GM19035 (cell line): ENCODE results near the gene DYNC1H1.
A peak's percentile ranks its signal among the peaks of the same experiment; 100 is the strongest.

Experiments used
- ATAC-seq: cut with Tn5 transposase; IDR thresholded peaks from one replicate; pipeline ENCODE4 v1.9.1; 2021; ENCODE audit not compliant: unreplicated experiment

DYNC1H1 gene

GRCh38 chr14:101992708-101993107 is 28.3 kb downstream of the DYNC1H1 start:
- peak; percentile 83 for ATAC-seq

- no peak for ATAC-seq
Measured at GRCh38 chr14:101997429-101998336, 33.3 kb downstream of the DYNC1H1 start.

- ATAC-seq, result no peak
Measured at GRCh38 chr14:102000902-102001301, 36.5 kb downstream of the DYNC1H1 start.

- ATAC-seq, result no peak
Measured at GRCh38 chr14:102005336-102005735, 41.0 kb downstream of the DYNC1H1 start.

GRCh38 chr14:102007916-102008418 is 43.6 kb downstream of the DYNC1H1 start:
- ATAC-seq, result no peak

- ATAC-seq, result no peak
Measured at GRCh38 chr14:102008891-102009290, 44.5 kb downstream of the DYNC1H1 start.

- ATAC-seq, result no peak
Measured at GRCh38 chr14:102011631-102012030, 47.3 kb downstream of the DYNC1H1 start.

GRCh38 chr14:102012336-102012735 is 48.0 kb downstream of the DYNC1H1 start:
- no peak for ATAC-seq

- no peak for ATAC-seq
Measured at GRCh38 chr14:102013669-102014200, 49.4 kb downstream of the DYNC1H1 start.

- ATAC-seq, result no peak
Measured at GRCh38 chr14:102015045-102015685, 50.8 kb downstream of the DYNC1H1 start.

GRCh38 chr14:102015771-102016170 is 51.4 kb downstream of the DYNC1H1 start:
- no peak for ATAC-seq

- ATAC-seq, result no peak
Measured at GRCh38 chr14:102016420-102017090, 52.2 kb downstream of the DYNC1H1 start.

- ATAC-seq, result no peak
Measured at GRCh38 chr14:102018251-102018650, 53.9 kb downstream of the DYNC1H1 start.

- ATAC-seq, result no peak
Measured at GRCh38 chr14:102019006-102019540, 54.7 kb downstream of the DYNC1H1 start.

GRCh38 chr14:102020058-102020971 is 55.9 kb downstream of the DYNC1H1 start:
- no peak for ATAC-seq

- ATAC-seq, result no peak
Measured at GRCh38 chr14:102026934-102027333, 62.6 kb downstream of the DYNC1H1 start.

- no peak for ATAC-seq
Measured at GRCh38 chr14:102027951-102028350, 63.6 kb downstream of the DYNC1H1 start.

GRCh38 chr14:102028733-102029132 is 64.4 kb downstream of the DYNC1H1 start:
- ATAC-seq, result no peak

GRCh38 chr14:102029956-102030355 is 65.6 kb downstream of the DYNC1H1 start:
- no peak for ATAC-seq

- ATAC-seq, result no peak
Measured at GRCh38 chr14:102033241-102033640, 68.9 kb downstream of the DYNC1H1 start.
